Mucosa of gallbladder (tissue), 1 donor: ENCODE data around the gene TYROBP. TPM values are rescaled to one million over a fixed set of nuclear protein-coding genes. Genes with fewer than 3 reads are reported as not detected.
A peak's percentile ranks its signal among the peaks of the same experiment; 100 is the strongest.
"Not testable (repeated sequence)": the region's sequence is repeated elsewhere in the genome, so short reads cannot be mapped to it uniquely, and the experiment has no call there.

Experiments used
- DNase-seq: peaks from one replicate; pipeline ENCODE4 v3.0.0-alpha.2; 2020; ENCODE audit warnings: low spot score
- total RNA-seq: library from RNA; stranded (reverse); gene quantifications from one replicate; pipeline ENCODE4 v1.2.1, GENCODE V29; 2021
- donor health status: DM: no; HTN: no; CAD: no.

The TYROBP gene
- 94.6 TPM for total RNA-seq

- no peak for DNase-seq
These were observed at the start of gene TYROBP for GRCh38 chr19:35908010-35908441. Gene TYROBP (minus strand): TSS chr19:35908295. CDS start chr19:35908228, 67 bp downstream.

GRCh38 chr19:35957411-35957810, 49.3 kb upstream of the TYROBP start:
- not testable (repeated sequence) for DNase-seq

GRCh38 chr19:35955881-35956634, 48.0 kb upstream of the TYROBP start:
- no peak for DNase-seq

- no peak for DNase-seq
These were observed 41.0 kb upstream of the TYROBP start for GRCh38 chr19:35949131-35949530.

GRCh38 chr19:35946203-35946602, 38.1 kb upstream of the TYROBP start:
- no peak for DNase-seq

- no peak for DNase-seq
These were observed 37.2 kb upstream of the TYROBP start for GRCh38 chr19:35945121-35945790.

GRCh38 chr19:35944556-35944955, 36.5 kb upstream of the TYROBP start:
- no peak for DNase-seq

- no peak for DNase-seq
These were observed 35.5 kb upstream of the TYROBP start for GRCh38 chr19:35943321-35944301.

- DNase-seq = no peak
These were observed 34.1 kb upstream of the TYROBP start for GRCh38 chr19:35942235-35942634.

GRCh38 chr19:35940839-35941238, 32.7 kb upstream of the TYROBP start:
- DNase-seq = no peak

GRCh38 chr19:35940078-35940775, 32.1 kb upstream of the TYROBP start:
- DNase-seq = no peak

GRCh38 chr19:35939307-35940077, 31.4 kb upstream of the TYROBP start:
- DNase-seq = no peak

GRCh38 chr19:35938282-35939224, 30.5 kb upstream of the TYROBP start:
- DNase-seq = no peak

- DNase-seq = no peak
These were observed 29.5 kb upstream of the TYROBP start for GRCh38 chr19:35937345-35938281.

- no peak for DNase-seq
These were observed 28.7 kb upstream of the TYROBP start for GRCh38 chr19:35936738-35937268.

GRCh38 chr19:35935911-35936737, 28.0 kb upstream of the TYROBP start, which contains the start of gene LRFN3:
Gene LRFN3 (plus strand): TSS chr19:35936374. CDS start chr19:35939426, 3,052 bp downstream.
- peak; percentile 57 for DNase-seq
